ENCODE data around the gene SRP68.

Gene SRP68

DNA sequence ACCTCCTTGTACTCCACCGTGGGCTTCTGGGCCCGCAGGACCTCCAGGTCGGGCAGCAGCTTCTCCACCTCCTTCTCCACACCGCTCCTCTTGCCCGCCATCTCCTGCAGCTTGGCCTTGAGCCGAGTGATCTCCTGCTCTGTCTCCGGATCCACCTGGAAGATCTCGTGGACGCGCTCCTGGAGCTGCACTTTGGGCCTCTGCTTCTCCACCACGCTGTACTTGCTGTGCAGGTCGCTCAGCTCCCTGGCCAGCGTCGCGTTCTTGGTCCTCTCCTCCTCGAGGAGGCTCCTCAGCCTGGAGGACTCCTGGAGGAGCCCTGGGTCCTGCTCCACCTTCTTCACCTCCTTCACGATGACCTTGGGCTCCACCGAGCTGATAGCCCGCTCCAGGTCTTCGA is 62.9 kb downstream of the SRP68 start:
- TF ChIP-seq, protein P1, sequence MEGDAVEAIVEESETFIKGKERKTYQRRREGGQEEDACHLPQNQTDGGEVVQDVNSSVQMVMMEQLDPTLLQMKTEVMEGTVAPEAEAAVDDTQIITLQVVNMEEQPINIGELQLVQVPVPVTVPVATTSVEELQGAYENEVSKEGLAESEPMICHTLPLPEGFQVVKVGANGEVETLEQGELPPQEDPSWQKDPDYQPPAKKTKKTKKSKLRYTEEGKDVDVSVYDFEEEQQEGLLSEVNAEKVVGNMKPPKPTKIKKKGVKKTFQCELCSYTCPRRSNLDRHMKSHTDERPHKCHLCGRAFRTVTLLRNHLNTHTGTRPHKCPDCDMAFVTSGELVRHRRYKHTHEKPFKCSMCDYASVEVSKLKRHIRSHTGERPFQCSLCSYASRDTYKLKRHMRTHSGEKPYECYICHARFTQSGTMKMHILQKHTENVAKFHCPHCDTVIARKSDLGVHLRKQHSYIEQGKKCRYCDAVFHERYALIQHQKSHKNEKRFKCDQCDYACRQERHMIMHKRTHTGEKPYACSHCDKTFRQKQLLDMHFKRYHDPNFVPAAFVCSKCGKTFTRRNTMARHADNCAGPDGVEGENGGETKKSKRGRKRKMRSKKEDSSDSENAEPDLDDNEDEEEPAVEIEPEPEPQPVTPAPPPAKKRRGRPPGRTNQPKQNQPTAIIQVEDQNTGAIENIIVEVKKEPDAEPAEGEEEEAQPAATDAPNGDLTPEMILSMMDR (IDR thresholded peaks at IDR 0.05; ENCODE audit: control insufficient read depth, insufficient read depth, low read depth, low read length, missing control alignments): no peak
- H3K4me3 ChIP-seq (ENCODE audit: control insufficient read depth, low read depth, low read length): no peak overlapping the region
- DNase-seq (ENCODE audit: low read depth): no peak

DNA sequence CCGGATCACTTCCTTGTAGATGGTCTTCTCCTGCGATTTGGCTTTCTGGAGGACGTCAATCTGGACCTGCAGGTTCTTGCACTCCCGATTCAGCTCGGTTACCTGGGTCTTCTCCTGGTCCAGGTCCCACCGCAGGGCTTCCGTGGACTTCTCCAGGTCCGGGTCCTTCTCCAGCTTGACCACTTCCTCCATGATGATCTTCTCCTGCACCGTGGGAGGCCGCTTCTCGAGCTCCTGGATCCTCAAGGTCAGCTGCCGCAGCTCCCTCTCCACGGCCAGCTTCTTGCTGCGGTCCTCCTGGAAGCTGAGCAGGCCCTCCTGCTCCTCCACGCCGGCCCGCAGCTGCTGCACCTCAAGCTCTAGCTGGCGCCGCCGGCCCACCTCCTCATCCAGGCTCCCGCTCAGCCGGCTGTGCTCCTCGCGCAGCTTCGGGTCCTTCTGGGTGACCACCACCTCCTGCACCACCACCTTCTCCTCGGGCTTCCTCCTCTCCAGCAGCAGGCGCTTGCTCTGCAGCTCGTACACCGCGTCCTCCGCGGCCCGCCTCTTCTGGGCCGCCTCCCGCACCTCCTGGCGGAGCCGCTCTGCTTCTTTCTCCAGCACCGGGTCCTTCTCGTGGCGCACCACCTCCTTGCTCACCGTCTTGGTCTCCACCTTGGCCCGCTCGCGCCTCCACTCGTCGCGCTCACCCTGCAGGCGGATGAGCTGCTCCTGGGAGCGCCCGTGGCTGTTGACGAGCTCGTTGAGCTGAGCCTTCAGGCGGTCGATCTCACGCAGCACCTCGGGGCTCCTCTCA is 63.5 kb downstream of the SRP68 start:
- no peak overlapping the region for H3K4me3 ChIP-seq (ENCODE audit: control insufficient read depth, low read depth, low read length)
- TF ChIP-seq, protein P1 (IDR thresholded peaks at IDR 0.05; ENCODE audit: control insufficient read depth, insufficient read depth, low read depth, low read length, missing control alignments): no peak
- no peak for DNase-seq (ENCODE audit: low read depth)

DNA sequence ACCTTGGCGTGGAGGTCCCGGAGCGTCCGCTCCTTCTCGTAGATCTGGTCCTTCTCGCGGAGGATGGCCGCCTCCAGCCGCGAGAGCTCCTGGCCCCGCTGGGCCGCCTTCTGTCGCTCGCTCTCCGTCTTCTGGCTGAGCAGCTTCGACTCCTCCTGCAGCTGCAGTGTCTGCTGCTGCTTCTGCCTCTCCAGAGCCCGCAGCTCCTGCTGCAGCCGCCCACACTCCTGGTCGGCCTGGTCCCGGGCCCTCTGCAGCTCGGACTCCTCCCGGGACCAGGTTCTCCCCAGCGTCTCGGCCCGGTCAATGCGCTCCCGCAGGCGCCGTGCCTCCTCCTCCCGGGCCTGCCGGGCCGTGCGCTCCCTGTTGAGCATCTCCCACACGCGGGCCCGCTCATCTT is 64.1 kb downstream of the SRP68 start:
- no peak overlapping the region for H3K4me3 ChIP-seq (ENCODE audit: control insufficient read depth, low read depth, low read length)
- TF ChIP-seq, protein P1 (IDR thresholded peaks at IDR 0.05; ENCODE audit: control insufficient read depth, insufficient read depth, low read depth, low read length, missing control alignments): no peak
- DNase-seq (ENCODE audit: low read depth): no peak

DNA sequence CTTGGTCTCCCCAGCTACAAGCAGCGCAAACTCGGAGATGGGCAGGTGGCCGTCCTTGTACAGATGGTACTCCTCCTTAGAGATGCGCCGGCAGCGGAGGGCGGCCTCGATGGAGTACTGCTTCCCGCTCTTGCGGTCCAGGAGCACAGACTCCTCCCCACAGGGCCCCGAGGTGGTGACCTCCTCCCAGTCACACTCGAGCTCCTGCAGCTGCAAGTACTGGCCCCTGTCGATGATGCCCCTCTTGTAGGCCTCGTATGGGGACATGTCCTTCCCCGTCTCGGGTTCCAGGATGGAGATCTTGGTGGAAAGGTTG is 64.5 kb downstream of the SRP68 start:
- no peak overlapping the region for H3K4me3 ChIP-seq (ENCODE audit: control insufficient read depth, low read depth, low read length)
- TF ChIP-seq, protein P1 (IDR thresholded peaks at IDR 0.05; ENCODE audit: control insufficient read depth, insufficient read depth, low read depth, low read length, missing control alignments): no peak
- no peak for DNase-seq (ENCODE audit: low read depth)

DNA sequence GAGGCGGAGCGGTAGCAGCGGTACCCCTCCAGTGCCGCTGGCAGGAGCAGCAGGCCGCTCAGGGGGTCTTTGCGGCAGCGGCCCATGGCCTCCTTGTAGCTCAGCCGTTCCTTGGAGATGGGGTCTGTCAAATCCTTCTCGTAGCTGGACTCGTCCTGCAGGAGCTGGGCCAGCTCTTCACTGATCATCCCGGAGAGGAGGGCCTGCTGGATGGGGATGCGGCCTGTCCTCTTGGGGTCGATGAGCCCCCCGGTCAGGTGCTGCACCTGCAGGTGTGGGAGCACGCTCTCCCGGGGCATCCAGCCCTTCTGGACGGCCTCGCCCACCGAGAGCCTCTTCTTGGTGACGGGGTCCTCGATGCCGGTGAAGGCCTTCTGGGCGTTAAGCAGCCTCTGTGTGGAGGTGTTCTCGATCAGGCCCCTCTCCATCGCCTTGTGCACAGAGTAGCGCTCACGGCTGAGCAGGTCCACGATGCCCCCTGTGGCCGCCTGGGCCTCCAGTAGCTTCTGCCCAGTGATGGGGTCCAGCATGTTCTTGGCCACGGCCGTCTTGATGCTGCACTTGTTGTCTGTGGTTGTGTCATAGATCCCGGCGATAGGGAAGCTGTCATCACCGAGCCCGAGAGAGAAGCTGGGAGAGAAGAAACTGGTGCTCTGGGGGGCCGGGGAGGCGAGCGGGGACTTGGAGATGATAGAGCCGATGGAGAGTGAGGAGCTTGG is 65.0 kb downstream of the SRP68 start:
- TF ChIP-seq, protein P1 (IDR thresholded peaks at IDR 0.05; ENCODE audit: control insufficient read depth, insufficient read depth, low read depth, low read length, missing control alignments): no peak
- DNase-seq (ENCODE audit: low read depth): no peak
- H3K4me3 ChIP-seq (ENCODE audit: control insufficient read depth, low read depth, low read length): no peak overlapping the region

DNA sequence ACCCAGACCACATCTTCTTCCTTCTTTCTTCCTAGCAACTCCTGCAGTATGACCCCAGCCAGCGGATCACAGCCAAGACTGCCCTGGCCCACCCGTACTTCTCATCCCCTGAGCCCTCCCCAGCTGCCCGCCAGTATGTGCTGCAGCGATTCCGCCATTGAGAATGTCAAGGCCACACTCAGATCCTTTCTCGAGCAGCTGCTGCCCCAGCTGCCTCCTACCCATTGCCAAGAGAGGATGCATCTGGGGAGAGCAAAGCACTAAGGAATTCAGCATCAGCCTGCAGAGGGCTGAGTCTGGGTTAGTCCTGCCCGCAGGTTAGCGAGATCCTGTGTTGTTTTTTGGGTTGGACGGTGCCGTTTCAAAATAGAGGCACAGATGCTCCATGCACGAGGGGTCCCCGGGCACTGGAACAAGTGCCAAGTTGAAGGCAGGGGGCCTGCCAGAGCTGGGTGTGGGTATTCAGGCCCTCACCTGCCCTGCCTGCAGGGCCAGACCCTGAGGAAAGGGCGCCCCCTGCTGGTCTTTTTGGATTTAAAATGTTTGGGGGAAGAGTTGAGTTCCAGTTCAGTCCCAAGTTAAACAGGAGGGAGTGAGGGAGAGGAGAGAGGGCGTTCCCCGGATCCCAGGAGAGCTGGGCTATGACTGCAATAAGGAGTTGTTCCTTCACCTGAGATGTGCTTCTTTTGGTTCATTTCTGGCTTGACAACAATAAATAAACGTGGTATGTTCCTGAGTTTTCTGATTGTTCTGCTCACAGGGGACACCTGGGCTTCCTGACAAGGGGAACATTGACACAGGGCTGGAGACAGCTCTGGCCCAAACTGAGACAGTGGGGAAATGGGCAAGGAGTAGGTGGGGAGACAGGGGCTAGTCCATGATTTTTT is 66.8 kb downstream of the SRP68 start:
- H3K4me3 ChIP-seq (ENCODE audit: control insufficient read depth, low read depth, low read length): no peak overlapping the region
- TF ChIP-seq, protein P1 (IDR thresholded peaks at IDR 0.05; ENCODE audit: control insufficient read depth, insufficient read depth, low read depth, low read length, missing control alignments): peak; percentile 71
- no peak for DNase-seq (ENCODE audit: low read depth)
